GM18507 (cell line): ENCODE measurements around the gene NOXA1.

Experiments
- DNase-seq: peaks from one replicate; pipeline ENCODE4 v3.0.0; 2011; ENCODE audit warnings: low read depth; ENCODE audit not compliant: insufficient read length; ENCODE audit errors: extremely low spot score
- FAIRE-seq: peaks from 2 replicates; lab custom pipeline; 2011; peaks lifted over from hg19 to GRCh38; lab: Jason Lieb, UNC

NOXA1 gene

DNA sequence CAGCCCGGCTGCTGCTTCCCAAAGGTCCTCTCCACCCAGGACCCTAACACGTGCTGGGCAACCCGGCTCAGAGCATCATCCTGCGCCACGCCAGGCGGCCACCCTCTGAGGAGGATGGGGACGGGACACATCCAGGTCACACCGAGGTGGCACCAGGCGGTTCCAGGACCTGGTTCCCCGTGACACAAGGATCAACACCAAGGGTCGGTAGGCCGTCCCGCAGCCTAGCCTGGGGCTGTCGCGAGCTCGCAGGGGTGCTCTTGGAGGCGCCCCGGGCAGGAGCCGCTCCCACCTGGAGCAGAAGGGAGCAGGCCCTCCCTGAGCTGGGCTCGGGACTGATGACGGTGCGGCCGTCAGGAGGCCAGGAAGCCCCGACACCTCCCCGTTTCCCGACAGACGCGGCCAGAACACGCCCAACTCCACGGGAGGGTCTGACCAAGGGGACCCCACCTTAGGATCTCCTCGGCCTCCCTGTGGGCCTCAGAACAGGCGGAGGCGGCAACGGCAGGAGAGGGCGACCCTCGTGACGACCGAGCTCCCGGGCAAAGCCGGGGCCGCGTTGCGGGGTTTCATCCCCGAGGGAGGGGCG, 6.5 kb upstream of the NOXA1 start:
- FAIRE-seq, result no peak
- no peak for DNase-seq

DNA sequence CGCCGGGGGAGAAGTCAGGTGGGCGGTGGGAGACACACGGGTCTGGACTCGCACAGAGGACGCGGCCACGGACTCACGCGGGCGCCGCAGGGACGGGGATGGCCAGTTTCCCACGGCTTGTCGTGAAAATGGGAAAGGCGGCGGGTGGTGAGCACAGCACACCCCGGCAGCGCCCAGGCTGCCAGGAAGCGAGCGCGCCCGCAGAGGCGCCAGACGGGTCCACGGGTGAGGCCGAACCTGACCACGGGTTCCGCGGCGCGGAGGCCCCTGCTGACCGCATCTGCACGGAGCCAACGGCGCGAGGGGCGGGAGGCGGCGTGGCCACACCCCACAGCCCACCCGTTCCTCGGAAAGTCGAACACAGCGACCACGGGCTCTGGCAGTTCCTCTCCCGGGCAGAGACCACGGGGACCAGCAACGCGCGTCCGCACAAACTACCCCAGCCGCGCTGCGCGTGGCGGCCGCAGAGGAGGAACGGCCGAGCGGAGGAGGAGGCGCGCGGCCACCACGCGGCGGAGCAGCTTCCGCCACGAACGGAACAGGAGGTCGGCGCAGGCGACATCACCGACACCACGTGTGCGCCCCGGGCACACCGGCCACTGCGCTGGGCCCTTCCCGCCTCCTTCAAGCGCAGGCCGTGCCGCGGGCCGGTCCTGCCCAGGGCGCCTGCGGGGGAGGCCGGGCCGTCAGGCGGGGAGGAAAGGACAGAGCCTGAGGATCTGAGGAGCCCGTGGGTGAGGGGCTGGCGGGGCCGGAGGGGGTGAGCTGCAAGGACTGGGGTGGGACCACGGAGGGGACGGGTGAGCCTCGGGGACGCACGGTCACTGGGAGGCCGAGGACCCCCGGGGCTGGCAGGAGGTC, 5.8 kb upstream of the NOXA1 start:
- FAIRE-seq (no peak), DNase-seq (no peak)

DNA sequence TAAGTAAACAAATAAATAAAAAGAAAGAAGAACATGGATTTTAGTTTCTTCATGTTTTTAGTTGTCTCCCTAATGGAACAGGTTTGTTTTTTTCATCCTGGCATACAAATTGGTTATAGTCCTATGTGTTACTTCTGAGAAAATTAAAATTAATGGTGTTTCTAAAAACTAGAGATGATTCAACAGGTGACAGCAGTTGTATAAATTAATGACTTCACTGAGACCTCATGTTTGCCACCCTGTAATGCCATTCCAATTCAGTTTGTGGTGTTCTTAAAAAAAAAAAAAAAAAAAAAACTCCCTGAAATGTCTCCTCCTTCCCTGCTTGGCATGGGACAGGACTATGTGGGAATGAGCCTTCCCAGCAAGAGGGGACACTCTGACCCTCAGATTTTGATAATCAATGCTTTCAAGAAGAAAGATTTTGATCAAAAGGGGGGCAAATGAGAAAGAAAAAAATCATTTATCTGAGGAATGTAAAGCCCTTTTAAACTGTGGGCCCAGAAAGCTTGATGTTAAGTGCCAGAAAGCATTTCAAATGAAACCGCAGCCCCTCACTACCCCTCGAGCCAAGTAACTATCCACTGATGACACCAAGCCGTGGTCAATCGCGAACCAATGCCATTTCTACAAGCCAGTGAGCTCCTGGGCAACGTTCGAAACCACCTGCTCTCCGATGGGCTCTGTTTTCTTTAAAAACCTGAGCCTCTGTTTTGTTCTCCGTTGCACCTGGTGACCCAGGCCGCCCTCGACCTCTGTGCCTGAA, 1.2 kb upstream of the NOXA1 start:
- no peak for FAIRE-seq

DNA sequence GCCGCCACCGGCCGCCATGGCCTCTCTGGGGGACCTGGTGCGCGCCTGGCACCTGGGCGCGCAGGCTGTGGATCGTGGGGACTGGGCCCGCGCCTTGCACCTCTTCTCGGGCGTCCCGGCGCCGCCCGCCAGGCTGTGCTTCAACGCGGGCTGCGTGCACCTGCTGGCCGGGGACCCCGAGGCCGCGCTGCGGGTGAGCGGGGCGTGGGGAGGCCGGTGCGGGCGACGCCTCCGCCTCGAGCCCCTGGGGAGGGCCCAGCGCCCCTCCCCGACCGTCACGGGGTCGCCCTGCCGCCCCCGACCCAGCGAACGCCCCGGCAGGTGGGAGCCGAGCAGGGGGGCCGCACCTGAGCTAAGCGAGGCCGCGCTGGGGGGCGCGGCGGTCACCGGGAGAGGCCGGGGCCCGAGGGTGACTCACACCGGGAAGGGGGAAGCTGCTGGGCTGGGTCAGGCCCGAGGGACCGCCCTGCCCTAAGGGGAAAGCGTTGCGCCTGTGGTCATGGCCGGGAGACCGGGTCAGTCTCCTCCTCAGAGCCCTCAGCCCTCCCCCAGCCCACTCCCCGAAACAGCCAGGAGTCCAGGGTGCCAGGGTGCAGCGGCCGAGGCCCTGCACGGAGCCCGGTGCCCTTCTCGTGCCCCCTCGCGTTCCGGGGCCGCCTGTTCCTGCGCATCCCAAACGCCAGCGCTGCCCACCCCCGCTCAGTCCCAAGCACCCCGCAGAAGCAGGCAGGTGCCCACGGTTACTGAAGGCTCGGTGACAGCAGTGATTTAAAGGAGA, 510 bp downstream of the NOXA1 start:
- DNase-seq (no peak), FAIRE-seq (no peak)

More for the DNA sequence above, 1.2 kb upstream of the NOXA1 start:
- DNase-seq, result no peak

DNA sequence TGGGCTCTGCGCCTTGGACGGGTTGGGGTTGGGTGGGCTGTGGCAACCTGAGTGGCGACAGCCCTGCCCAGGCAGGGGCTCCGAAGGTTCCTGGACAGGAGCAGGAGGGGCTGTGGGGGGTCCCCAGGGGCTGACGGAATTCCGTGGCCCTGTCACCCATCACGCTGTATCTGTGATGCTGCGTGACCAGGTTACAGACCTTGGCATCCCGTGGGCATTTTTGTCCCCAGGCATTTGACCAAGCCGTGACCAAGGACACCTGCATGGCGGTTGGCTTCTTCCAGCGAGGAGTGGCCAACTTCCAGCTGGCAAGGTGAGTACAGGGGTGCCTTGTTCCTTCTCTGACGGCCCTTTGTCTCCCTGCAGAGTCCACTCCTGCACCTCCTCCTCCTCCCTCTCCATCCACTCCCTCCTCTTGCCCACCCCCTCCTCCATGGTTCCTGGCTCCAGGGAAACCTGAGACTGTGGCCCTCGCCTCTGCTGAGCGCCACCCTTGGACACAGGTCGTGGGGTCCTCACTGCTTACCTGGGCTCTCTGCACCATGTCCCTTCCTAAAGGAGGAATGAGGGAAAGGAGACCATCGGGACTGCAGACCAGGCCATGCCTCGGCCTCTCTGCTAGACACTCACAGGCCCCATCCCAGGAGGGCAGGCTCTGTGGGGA, 3.0 kb downstream of the NOXA1 start:
- DNase-seq, result no peak
- FAIRE-seq, result no peak

DNA sequence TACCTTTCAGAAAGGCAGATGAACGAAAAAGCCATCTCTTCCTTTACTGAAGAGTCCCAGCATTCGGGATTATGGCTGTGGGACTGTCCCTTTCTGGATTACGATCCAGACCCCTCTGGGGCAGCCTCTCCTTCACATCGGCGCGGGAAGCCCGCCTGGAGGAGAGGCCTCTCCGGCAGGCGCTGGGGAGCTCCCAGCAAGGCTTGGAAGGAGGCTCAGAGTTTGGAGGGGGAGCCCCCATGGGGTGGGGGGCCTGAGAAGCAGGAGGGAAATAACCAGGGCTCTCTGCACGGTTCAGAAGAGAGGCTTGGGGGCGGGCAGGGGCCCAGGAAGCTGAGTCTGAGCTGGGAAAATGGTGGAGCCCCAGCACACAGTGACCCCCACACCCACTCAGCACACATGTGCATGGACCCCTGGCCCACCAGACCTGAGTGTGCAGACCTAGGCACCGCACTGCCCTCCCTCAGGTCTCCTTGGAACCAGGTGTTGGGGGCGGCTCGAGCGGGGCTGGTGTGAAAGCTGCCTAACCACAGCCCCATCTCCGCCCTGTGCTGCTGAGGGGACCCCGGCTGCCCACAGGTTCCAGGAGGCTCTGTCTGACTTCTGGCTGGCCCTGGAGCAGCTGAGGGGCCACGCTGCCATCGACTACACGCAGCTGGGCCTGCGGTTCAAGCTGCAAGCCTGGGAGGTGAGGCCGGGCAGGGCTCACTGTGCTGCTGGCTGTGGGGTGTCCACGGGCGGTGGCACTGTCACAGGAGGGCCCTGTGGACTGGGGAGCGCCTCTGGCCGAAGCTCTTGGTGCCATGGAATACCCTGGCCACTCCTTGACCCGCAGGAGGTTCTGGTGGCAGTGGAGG, 4.5 kb downstream of the NOXA1 start:
- FAIRE-seq (no peak), DNase-seq (no peak)

DNA sequence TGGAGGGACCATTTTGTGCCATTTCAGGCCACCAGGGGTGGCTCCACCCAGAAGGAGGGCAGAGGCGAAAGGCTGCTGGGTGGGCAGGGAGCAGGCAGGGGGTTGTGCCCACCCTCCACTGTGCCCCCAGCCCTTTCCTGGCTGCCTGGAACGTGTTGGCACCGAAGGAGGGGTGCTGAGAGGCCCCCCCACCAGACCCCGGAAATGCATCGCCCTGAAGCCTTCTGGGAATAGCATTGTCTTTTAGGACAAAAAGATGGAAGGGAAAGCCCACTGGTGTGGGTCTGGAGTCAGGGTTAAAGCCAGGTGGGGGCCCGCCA, 5.1 kb downstream of the NOXA1 start:
- no peak for FAIRE-seq

DNA sequence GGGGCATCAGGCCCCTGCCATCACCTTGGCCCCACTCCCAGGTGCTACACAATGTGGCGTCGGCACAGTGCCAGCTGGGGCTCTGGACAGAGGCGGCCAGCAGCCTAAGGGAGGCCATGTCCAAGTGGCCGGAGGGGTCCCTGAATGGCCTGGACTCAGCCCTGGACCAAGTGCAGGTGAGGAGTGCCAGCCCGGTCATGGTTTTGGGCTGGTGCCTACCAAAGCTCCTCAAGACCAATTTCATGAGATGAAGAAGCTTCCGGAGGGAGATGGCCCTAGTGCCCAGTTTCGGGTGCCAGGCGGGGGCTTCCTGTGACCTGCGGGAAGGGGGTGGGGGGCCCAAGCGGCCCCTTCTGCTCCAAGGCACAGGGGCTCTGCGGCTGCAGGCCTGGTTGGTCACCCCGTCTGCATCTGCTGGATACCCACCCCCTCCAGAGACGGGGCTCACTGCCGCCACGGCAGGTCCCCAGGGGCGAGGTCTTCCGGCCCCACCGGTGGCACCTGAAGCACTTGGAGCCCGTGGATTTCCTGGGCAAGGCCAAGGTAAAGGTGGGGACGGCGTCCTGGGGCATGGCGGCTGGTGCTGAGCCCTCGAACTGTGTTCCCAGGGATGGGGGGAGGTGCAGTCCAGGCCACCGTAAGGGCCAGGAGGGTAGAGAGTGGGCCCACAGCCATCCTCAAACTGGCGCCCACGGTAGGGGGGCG, 5.8 kb downstream of the NOXA1 start:
- no peak for FAIRE-seq
- no peak for DNase-seq

More for the DNA sequence above, 5.1 kb downstream of the NOXA1 start:
- DNase-seq, result no peak

DNA sequence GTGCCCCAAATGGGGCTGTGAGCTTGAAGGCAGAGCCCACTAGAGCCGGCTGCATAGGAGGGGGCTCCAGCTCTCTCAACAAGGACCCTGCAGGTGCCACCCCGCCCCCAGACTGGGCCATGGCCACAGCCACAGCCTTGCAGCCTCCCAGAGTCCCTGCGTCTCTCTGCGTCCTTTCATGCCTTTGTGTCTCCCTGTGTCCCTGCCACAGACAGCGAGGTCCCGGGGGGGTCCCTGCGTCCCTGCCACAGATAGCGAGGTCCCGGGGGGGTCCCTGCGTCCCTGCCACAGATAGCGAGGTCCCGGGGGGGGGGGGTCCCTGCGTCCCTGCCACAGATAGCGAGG, 6.3 kb downstream of the NOXA1 start:
- FAIRE-seq (no peak), DNase-seq (no peak)

DNA sequence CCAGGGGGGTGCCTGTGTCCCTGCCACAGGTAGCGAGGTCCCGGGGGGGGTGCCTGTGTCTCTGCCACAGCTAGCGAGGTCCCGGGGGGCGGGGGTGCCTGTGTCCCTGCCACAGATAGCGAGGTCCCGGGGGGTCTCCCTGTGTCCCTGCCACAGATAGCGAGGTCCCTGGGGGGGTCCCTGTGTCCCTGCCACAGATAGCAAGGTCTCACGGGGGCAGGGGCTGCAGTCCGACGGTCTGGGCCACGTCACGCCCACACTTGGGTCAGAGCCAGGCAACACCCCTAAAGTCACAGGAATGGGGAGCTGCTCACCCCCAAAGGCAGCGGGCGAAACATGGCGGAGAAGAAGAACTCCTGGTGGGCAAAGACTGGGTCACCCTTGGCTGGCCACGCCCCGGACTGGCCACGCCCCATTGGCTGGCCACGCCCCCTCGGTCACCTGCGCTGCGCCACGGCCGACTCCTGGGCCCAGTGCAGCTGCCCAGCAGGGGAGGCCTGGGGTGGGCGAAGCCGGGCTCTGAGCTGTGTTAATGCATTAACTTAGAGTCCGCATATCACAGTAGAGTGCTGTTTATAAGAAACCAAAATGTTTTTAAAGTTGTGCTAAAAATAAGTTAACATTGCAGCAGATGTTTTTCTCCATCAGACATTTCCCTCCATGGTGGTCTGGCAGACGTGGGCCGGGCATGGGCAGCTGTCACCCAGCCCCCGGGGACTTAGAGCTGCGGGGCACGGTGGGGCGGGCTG, 7.0 kb downstream of the NOXA1 start:
- FAIRE-seq (no peak), DNase-seq (no peak)

DNA sequence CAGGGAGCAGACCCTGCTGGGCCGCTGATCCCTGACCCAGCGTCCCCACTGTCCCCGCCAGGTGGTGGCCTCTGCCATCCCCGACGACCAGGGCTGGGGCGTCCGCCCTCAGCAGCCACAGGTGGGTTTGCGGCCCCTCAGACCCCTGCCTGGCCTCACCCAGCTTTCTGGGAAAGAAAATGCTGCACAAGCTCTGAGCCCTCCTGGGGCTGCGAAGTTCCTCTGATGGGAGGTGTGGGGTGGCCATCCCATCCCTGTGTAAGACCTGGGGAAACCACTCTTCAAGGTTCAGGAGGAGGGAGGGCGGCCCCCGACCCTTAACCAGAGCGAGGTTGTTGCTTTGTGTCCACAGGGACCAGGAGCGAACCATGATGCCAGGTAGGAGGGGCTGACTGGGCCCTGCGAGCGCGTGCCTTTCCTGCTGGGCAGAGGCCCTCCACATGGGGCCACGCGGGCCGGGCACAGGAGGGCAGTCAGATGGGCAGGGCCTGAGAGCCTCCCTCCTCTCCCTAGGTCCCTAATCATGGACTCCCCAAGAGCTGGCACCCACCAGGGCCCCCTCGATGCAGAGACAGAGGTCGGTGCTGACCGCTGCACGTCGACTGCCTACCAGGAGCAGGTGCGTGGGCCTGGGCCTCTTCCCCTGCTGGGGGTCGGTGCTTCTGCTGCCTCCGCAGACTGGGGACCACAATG, 7.7 kb downstream of the NOXA1 start:
- DNase-seq, result no peak
- FAIRE-seq, result no peak

DNA sequence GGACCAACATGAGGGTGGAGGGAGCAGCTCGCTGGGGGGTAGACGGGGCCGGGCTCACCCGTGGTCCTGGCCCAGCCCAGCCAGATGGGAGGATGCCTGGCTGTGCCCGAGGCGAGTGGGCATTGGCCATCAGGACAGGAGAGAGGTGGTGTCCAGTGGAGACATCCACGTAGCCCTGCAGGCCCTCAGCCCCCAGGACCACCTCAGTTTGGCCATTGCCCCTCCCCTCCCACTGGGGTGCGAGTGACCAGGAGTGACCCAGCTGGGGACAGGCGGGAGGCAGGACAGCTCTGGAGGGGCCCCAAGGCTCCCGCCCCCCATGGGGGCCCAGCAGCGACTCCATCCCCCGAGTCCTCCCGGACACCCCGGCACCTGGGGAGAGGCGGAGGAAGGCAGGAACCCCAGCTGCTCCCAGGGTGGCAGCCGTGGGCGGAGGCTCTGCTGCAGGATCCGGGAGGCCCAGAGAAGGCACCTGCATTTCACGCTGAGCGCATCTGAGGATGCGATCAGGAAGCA, 8.3 kb downstream of the NOXA1 start:
- FAIRE-seq (no peak), DNase-seq (no peak)

DNA sequence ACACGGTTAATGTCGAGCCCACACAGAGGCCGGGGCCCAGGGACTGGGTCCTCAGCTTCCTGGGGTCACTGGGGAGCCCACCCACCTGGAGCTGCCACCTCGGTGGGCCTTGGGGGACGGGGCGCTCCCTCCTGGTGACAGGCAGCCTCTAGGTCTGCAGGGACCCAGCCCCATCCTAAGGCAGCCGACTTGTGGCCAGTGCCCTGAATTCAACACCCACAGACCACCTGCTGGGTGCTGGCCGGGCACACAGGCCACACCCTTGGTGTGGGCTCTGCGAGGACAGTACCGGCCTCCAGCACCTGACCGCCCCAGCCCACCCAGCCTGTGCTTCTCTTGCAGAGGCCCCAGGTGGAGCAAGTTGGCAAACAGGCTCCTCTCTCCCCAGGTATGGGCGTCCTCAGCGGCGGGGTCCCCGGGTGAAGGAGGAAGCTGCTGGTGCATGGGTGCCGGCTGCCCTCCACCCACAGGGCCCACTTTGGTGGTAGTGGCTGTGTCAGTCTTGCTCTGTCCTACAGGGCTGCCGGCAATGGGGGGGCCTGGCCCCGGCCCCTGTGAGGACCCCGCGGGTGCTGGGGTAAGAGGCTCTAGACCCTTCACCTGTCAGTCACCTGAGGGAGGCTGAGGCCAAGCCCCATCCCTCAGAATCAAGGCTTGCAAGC, 9.6 kb downstream of the NOXA1 start:
- no peak for DNase-seq
- FAIRE-seq, result no peak

DNA sequence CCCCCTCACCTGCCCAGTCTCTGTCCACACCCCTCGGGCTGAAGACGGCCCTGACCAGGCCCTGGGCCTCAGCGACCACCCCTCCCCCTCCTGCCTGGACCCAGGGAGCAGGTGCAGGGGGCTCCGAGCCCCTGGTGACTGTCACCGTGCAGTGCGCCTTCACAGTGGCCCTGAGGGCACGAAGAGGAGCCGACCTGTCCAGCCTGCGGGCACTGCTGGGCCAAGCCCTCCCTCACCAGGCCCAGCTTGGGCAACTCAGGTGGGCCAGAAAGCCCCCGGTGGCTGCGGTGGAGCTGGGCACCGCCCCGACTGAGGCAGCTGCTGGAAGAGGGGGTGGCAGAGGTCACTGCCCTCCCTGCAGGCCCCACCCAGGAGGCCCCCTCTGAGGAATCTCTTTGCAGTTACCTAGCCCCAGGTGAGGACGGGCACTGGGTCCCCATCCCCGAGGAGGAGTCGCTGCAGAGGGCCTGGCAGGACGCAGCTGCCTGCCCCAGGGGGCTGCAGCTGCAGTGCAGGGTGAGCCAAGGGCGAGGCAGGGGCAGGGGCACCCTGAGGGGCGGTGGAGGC, 10.2 kb downstream of the NOXA1 start:
- FAIRE-seq (no peak), DNase-seq (no peak)

DNA sequence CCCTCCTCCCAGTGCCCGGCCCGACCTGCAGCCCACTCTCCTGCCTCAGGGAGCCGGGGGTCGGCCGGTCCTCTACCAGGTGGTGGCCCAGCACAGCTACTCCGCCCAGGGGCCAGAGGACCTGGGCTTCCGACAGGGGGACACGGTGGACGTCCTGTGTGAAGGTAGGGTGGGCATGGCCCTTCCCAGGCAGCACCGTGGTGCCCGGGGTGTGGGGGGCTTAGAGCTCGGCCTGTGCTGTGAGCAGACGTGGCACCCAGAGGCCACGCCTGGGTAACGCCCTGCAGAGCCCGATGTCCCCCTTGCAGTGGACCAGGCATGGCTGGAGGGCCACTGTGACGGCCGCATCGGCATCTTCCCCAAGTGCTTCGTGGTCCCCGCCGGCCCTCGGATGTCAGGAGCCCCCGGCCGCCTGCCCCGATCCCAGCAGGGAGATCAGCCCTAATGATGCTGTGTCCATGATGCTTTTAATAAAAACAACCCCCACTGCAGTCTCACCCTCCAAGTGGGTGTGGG, 10.8 kb downstream of the NOXA1 start:
- DNase-seq (no peak), FAIRE-seq (no peak)
